GM21447 (cell line): ENCODE results near the gene PNMA8A.

Experiments used
- ATAC-seq: cut with Tn5 transposase; IDR thresholded peaks from one replicate; pipeline ENCODE4 v1.9.1; 2021; ENCODE audit not compliant: unreplicated experiment

PNMA8A gene

GRCh38 chr19:46431824-46432223 lies 39.5 kb downstream of the PNMA8A start:
- no peak for ATAC-seq

GRCh38 chr19:46429999-46430398 lies 41.4 kb downstream of the PNMA8A start:
- ATAC-seq: no peak

- no peak for ATAC-seq
Measured at GRCh38 chr19:46428239-46429135, 42.9 kb downstream of the PNMA8A start, which contains the start of gene PNMA8C. Gene PNMA8C, minus strand, starts transcription at chr19:46428936. Its CDS starts 577 bp downstream, at chr19:46428359.

GRCh38 chr19:46427518-46428045 lies 43.8 kb downstream of the PNMA8A start:
- no peak for ATAC-seq

- ATAC-seq: no peak
Measured at GRCh38 chr19:46426506-46427162, 44.7 kb downstream of the PNMA8A start.

GRCh38 chr19:46426035-46426505 lies 45.3 kb downstream of the PNMA8A start:
- no peak for ATAC-seq

- no peak for ATAC-seq
Measured at GRCh38 chr19:46423188-46423587, 48.2 kb downstream of the PNMA8A start.

- ATAC-seq: no peak
Measured at GRCh38 chr19:46422344-46422743, 49.0 kb downstream of the PNMA8A start.

GRCh38 chr19:46420056-46420455 lies 51.3 kb downstream of the PNMA8A start:
- ATAC-seq: no peak
